Sigmoid colon (tissue), 7 donors: ENCODE data around the gene TMEM18. TPM values are rescaled to one million over a fixed set of nuclear protein-coding genes. Genes with fewer than 3 reads are reported as not detected.

ENCODE experiments used
- DNase-seq: peaks from one replicate; pipeline ENCODE4 v3.0.0-alpha.2; 2019
- H3K27ac ChIP-seq, 4 donors: fragments of 200-600 bp; sonication (generic); one replicate each; pipeline ENCODE4 v1.5.1; 2016 to 2019; ENCODE audit warnings: mild to moderate bottlenecking in 1 of 4
- H3K27me3 ChIP-seq, 3 donors: fragments of 200-600 bp; sonication (generic); one replicate each; pipeline ENCODE4 v1.5.1; 2019; ENCODE audit warnings: mild to moderate bottlenecking in 1 of 3
- H3K36me3 ChIP-seq, 4 donors: fragments of 200-600 bp; sonication (generic); one replicate each; pipeline ENCODE4 v1.5.1; 2016 to 2019
- H3K4me1 ChIP-seq, 4 donors: fragments of 200-600 bp; sonication (generic); one replicate each; pipeline ENCODE4 v1.5.1; 2017 to 2019
- H3K4me3 ChIP-seq, 4 donors: fragments of 200-600 bp; sonication (generic); one replicate each; pipeline ENCODE4 v1.5.1; 2017 to 2019; ENCODE audit warnings: mild to moderate bottlenecking in 2 of 4, moderate library complexity in 1 of 4
- H3K9me3 ChIP-seq, 4 donors: fragments of 200-600 bp in 3 of 4; sonication (generic) in 3 of 4; one replicate each; pipeline versions ENCODE4 v1.5.1 to v1.6.1; 2013 to 2019
- EP300 ChIP-seq, 4 donors: sonication (generic); formaldehyde crosslinking; IDR thresholded peaks; one replicate each; pipeline ENCODE4 v1.6.1; 2017; ENCODE audit warnings: antibody characterized with exemption in 4 of 4
- POLR2A ChIP-seq, 2 donors: fragments of 450-650 bp; IDR thresholded peaks; one replicate each; pipeline ENCODE4 v1.6.1; 2016; ENCODE audit warnings: antibody characterized with exemption in 2 of 2, mild to moderate bottlenecking in 2 of 2, moderate library complexity in 2 of 2
- POLR2AphosphoS5 ChIP-seq, 4 donors: sonication (generic); formaldehyde crosslinking; IDR thresholded peaks; one replicate each; pipeline ENCODE4 v1.6.1; 2017; ENCODE audit warnings: antibody characterized with exemption in 4 of 4
- WGBS, 2 donors: extraction: QIAGEN DNeasy Blood & Tissue Kit; methylation state at CpG; one replicate each; pipeline ENCODE4 v1.1.7; 2013; 5-methylcytosine and 5-hydroxymethylcytosine counted together
- intact Hi-C: fragments of 100-400 bp; cut with DNase I; formaldehyde crosslinking; loops from one replicate; pipeline ENCODE4 v1.15.1; 2023
- polyA plus RNA-seq, 3 donors: library from polyadenylated mRNA; stranded (reverse); fragments of 200-250 nt; gene quantifications; one replicate each; pipeline ENCODE4 v1.2.3, GENCODE V29; 2013
- total RNA-seq, 4 donors: library from RNA; depleted of rRNA; stranded (reverse); fragments of >200 nt; gene quantifications; one replicate each; pipeline ENCODE4 v1.1.0, GENCODE V29; 2016
- TF ChIP-seq, protein P1 (sequence below), 4 experiments: fragments of 450-650 bp in 3 of 4; fragments of 200-600 bp in 1 of 4; IDR thresholded peaks; one replicate each; pipeline ENCODE4 v1.5.1; 2016 to 2019; ENCODE audit warnings: antibody characterized with exemption in 4 of 4, mild to moderate bottlenecking in 3 of 4, moderate library complexity in 2 of 4
- donor health status: healthy with polysubstance abuse.
- donor health status: Bipolar disorder and iron deficiency.
- donor health status: healthy.

The TMEM18 gene
- total and polyA plus RNA-seq, 7 donors, result 10.6 to 26.8 (median 22.7) TPM

DNA sequence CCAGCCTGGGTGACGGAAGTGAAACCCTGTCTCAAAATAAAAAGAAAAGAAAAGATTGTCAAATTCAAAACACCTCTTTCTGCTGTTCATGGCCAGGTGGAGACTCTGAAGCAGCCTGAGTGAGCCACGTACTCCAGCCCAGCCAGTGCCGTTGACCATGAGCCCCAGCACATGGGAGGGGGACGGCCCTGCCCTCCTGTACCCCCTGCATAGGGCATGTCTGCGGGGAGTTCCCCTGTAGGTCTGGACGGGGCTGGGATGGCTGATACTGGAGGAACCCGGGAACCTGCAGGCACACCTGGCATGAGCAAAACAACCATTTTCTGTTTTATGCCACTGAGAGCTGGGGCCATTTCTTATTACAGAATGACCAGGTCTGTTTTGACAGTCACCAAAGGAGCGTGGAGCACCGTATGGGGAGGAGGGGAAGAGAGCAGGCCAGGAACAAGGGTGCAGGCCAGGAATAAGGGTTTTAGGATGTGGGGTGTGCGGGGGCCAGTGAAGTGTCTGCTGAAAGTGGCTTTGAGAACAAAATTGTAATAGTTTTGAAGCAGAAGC is 30.1 kb downstream of the TMEM18 start:
- Histone ChIP-seq H3K4me3 (no peak overlapping the region), H3K36me3 (no peaks in the 10 kb centered on the region), H3K9me3 (no peaks in the 10 kb centered on the region), H3K27ac (no peak overlapping the region), H3K27me3 (peaks cover 0 to 19% (median 4%) of the 10 kb centered on the region in 3 donors), H3K4me1 (no peaks in the 10 kb centered on the region)
- WGBS, 2 donors, result 79 to 85% methylated on average over 10 of the region's 10 CpGs
- TF ChIP-seq POLR2AphosphoS5 (IDR thresholded peaks at IDR 0.05) (no peak), EP300 (IDR thresholded peaks at IDR 0.05) (no peak), POLR2A (IDR thresholded peaks at IDR 0.05) (no peak)
- TF ChIP-seq, protein P1, sequence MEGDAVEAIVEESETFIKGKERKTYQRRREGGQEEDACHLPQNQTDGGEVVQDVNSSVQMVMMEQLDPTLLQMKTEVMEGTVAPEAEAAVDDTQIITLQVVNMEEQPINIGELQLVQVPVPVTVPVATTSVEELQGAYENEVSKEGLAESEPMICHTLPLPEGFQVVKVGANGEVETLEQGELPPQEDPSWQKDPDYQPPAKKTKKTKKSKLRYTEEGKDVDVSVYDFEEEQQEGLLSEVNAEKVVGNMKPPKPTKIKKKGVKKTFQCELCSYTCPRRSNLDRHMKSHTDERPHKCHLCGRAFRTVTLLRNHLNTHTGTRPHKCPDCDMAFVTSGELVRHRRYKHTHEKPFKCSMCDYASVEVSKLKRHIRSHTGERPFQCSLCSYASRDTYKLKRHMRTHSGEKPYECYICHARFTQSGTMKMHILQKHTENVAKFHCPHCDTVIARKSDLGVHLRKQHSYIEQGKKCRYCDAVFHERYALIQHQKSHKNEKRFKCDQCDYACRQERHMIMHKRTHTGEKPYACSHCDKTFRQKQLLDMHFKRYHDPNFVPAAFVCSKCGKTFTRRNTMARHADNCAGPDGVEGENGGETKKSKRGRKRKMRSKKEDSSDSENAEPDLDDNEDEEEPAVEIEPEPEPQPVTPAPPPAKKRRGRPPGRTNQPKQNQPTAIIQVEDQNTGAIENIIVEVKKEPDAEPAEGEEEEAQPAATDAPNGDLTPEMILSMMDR (IDR thresholded peaks at IDR 0.05), result no peak
- peak; percentile 48 for DNase-seq
- intact Hi-C loops, result no loop called here

DNA sequence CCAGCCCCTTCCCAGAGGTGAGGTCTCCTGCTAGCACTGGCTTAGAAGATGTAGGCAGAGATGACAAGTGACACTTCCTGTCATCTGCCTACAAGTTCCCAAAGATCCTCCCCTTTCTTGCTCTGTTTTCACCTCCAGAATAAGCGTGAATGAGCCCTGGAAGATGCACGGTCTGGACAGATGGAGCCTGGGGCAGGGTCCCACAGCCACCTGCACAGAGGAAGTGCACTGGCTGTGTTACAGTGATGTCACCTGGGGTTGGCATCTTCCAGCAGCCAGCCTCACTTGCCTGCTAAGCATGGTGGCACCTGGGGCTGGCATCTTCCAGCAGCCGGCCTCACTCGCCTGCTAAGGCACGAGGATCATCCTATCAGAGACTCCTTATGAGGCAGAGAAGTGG is 32.3 kb downstream of the TMEM18 start:
- H3K36me3 ChIP-seq, result no peaks in the 10 kb centered on the region
- WGBS, 2 donors, result 59 to 63% methylated on average over 5 of the region's 5 CpGs
- no peaks in the 10 kb centered on the region for H3K4me1 ChIP-seq
- no peak for DNase-seq
- TF ChIP-seq, protein P1 (IDR thresholded peaks at IDR 0.05), result no peak
- TF ChIP-seq POLR2A (IDR thresholded peaks at IDR 0.05) (no peak), EP300 (IDR thresholded peaks at IDR 0.05) (no peak), POLR2AphosphoS5 (IDR thresholded peaks at IDR 0.05) (no peak)
- intact Hi-C loops, result no loop called here
- no peak overlapping the region for H3K4me3 ChIP-seq
- H3K27ac ChIP-seq, result no peak overlapping the region
- peaks cover 0 to 19% (median 4%) of the 10 kb centered on the region in 3 donors for H3K27me3 ChIP-seq
- no peaks in the 10 kb centered on the region for H3K9me3 ChIP-seq

DNA sequence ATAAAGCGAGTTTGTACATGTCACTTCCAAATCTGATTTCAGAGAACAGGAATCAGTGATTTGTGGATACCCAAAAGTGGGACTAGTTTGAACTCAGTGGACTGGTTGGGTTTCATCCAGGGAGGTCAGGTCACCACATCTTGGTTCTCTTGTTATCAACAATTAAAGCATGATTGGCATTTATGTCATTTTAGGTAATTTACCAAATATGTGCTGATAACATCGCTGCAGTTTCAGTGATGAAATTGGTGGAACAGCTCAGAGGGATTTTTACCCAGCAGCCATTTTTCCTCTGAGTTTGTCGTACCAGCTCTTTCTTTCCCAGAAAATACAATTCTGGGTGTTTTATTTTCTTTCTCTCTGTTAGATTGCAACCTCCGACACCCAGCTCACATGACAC is 33.4 kb downstream of the TMEM18 start:
- intact Hi-C loops, result no loop called here
- Histone ChIP-seq H3K4me1 (no peaks in the 10 kb centered on the region), H3K27me3 (peaks cover 0 to 19% (median 4%) of the 10 kb centered on the region in 3 donors), H3K4me3 (no peak overlapping the region), H3K27ac (no peak overlapping the region), H3K9me3 (no peaks in the 10 kb centered on the region), H3K36me3 (no peaks in the 10 kb centered on the region)
- WGBS, 2 donors, result 83 to 88% methylated on average over 4 of the region's 4 CpGs
- TF ChIP-seq POLR2A (IDR thresholded peaks at IDR 0.05) (no peak), POLR2AphosphoS5 (IDR thresholded peaks at IDR 0.05) (no peak), EP300 (IDR thresholded peaks at IDR 0.05) (no peak)
- TF ChIP-seq, protein P1 (IDR thresholded peaks at IDR 0.05), result no peak
- no peak for DNase-seq

DNA sequence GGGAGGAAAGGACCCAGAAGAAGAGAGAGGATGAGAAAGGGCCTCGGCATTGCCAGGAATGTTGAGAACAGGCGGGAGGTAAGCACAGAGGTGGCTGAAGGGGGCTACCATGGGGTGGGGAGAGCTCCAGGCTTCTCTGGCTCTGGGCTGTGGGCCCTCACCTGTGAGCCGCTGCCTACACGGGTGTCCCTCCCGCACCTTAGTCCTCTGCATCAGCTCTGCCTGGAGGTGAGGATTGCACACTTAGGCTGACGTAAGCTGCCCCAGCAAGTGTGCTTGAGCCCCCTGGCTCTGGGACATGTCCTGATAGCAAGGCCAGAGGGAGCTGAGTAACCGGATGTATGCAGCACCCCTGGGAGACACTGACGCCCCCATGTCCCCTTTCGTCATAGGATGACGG is 33.9 kb downstream of the TMEM18 start:
- 79 to 90% methylated on average over 10 of the region's 10 CpGs for WGBS, 2 donors
- no peak overlapping the region for H3K4me3 ChIP-seq
- no peak overlapping the region for H3K27ac ChIP-seq
- no peaks in the 10 kb centered on the region for H3K9me3 ChIP-seq
- DNase-seq, result peak; percentile 48
- intact Hi-C loops, result no loop called here
- H3K27me3 ChIP-seq, result peaks cover 0 to 18% (median 4%) of the 10 kb centered on the region in 3 donors
- H3K36me3 ChIP-seq, result no peaks in the 10 kb centered on the region
- TF ChIP-seq, protein P1 (IDR thresholded peaks at IDR 0.05), result no peak
- TF ChIP-seq POLR2A (IDR thresholded peaks at IDR 0.05) (no peak), EP300 (IDR thresholded peaks at IDR 0.05) (no peak), POLR2AphosphoS5 (IDR thresholded peaks at IDR 0.05) (no peak)
- no peaks in the 10 kb centered on the region for H3K4me1 ChIP-seq
